Activated naive CD8-positive, alpha-beta T cell treated with anti-CD3 and anti-CD28 coated beads, Interleukin-2, amount 50 U/mL, for 24 hours (primary cell): ENCODE results near the gene GNG10.
"Not testable (repeated sequence)": the region's sequence is repeated elsewhere in the genome, so short reads cannot be mapped to it uniquely, and the experiment has no call there.

Experiments used
- ATAC-seq: fragments of 150-1000 bp; cut with Tn5 transposase; one replicate; pipeline ENCODE4 v1.10.0; 2021
- DNase-seq: peaks from one replicate; pipeline ENCODE4 v3.0.0; 2021
- H3K27ac Mint-ChIP-seq: one replicate; pipeline ENCODE4 v1.8.0; 2021; ENCODE audit warnings: mild to moderate bottlenecking, mixed read lengths
- H3K27me3 Mint-ChIP-seq: one replicate; pipeline ENCODE4 v1.8.0; 2021; ENCODE audit warnings: mixed read lengths
- H3K36me3 Mint-ChIP-seq: one replicate; pipeline ENCODE4 v1.8.0; 2021; ENCODE audit warnings: low read depth, mixed read lengths
- H3K4me1 Mint-ChIP-seq: one replicate; pipeline ENCODE4 v1.8.0; 2021; ENCODE audit warnings: mixed read lengths
- H3K4me3 Mint-ChIP-seq: one replicate; pipeline ENCODE4 v1.8.0; 2021; ENCODE audit warnings: mild to moderate bottlenecking, moderate library complexity, mixed read lengths
- H3K9me3 Mint-ChIP-seq: one replicate; pipeline ENCODE4 v1.8.0; 2021; ENCODE audit warnings: mixed read lengths

The GNG10 gene

DNA sequence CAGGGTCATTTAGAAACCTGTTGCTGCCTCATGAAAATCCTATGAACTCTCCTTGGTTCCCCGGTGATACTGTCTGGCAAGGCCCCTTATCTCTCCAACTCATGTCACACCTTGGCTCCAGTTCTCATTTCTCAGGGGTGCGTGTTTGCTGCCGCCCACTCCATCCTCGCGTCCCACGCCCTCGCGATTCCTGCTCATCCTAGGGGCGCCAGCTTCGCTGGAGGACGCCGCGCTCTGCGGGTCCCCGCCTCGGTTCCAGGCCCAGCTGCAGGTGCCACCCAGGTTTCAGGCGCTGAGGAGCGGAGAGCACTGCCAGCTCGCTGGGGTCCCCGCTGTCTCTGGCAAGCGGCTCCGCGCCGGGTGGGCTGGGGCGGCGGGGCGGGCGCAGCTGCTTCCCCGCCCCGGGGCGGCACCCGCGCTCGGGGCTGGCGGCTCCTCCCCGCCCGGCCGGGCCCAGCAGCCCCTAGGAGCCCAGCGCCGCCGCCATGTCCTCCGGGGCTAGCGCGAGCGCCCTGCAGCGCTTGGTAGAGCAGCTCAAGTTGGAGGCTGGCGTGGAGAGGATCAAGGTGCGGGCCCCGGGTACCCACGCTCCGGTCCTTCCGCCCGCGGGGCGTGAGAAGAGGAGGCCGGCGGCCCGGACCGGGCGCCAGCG is at the start of gene GNG10:
Gene GNG10, plus strand, starts transcription at position 456 of the 652 bp plus-strand sequence. Its CDS starts 30 bp downstream, at position 486.
- ATAC-seq (peak; percentile 94), DNase-seq (peak; percentile 72)
- Mint-ChIP-seq H3K4me1 (peaks cover 40% of the 10 kb centered on the region), H3K27me3 (no peaks in the 10 kb centered on the region), H3K4me3 (peak within 1 kb of the TSS; percentile 96), H3K27ac (peak within 1 kb of the TSS; percentile 95), H3K36me3 (peaks cover 12% of the 10 kb centered on the region), H3K9me3 (no peaks in the 10 kb centered on the region)

DNA sequence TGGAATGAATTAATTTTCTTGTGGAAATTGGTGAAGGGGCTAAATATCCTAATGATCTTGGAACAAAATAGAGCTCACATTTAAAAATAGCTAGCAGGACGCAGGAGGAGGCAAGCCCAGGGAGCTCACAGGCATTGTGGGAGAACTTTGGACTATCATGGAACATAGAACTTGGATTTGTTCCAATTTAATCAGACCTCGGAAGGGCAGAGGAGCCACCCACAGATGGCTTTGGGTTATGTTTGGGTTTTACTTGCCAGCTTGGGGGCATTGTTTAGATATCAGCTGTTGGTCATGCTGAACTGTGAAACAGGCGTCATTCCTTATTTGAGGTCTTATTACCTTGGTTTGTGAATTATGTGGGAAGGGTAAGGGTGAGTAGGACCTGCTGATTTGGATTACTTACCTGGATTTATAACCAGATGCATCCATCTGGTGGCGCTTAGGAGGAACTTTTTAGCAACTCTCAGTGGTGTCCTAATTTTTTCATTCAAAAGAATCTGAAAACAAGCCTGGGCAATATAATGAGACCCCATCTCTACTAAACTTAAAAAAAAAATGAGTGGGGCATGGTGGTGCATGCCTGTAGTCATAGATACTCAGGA is 47.9 kb upstream of the GNG10 start:
- no peak overlapping the region for H3K27ac Mint-ChIP-seq
- no peaks in the 10 kb centered on the region for H3K9me3 Mint-ChIP-seq
- no peak for ATAC-seq
- H3K4me3 Mint-ChIP-seq = no peak overlapping the region
- H3K4me1 Mint-ChIP-seq = no peaks in the 10 kb centered on the region
- H3K36me3 Mint-ChIP-seq = no peaks in the 10 kb centered on the region
- peaks cover 16% of the 10 kb centered on the region for H3K27me3 Mint-ChIP-seq
- DNase-seq = no peak

DNA sequence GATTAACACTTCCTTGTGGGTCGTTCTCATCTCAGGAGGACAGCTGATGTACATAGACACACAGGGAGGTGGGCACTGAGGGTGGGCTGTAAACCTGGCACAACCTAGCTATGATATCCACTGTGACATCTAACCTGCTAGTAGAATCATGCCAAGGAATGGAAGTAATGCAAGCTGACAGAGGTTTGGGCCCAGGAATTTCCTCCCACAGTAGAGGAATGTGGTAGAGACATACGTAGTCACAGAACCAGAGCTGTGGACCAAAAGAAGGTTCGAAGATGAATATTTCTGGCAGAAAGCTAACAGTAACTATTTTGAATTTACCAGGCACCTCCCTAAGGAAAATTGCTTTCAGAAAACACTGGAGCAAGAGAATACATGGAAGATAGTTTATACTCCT is 45.5 kb upstream of the GNG10 start:
- Mint-ChIP-seq H3K4me3 (no peak overlapping the region), H3K27ac (no peak overlapping the region), H3K4me1 (no peaks in the 10 kb centered on the region), H3K27me3 (peaks cover 9% of the 10 kb centered on the region), H3K9me3 (no peaks in the 10 kb centered on the region), H3K36me3 (no peaks in the 10 kb centered on the region)
- DNase-seq = no peak
- no peak for ATAC-seq

DNA sequence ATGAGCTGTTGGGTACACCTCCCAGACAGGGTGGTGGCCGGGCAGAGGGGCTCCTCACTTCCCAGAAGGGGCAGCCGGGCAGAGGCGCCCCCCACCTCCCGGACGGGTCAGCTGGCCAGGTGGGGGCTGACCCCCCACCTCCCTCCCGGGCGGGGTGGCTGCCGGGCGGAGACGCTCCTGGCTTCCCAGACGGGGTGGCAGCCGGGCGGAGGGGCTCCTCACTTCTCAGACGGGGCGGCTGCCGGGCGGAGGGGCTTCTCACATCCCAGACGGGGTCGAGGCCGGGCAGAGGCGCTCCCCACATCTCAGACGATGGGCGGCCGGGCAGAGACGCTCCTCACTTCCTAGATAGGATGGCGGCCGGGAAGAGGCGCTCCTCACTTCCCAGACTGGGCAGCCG is 44.1 kb upstream of the GNG10 start:
- not testable (repeated sequence) for H3K4me1 Mint-ChIP-seq, H3K27ac Mint-ChIP-seq, H3K9me3 Mint-ChIP-seq

DNA sequence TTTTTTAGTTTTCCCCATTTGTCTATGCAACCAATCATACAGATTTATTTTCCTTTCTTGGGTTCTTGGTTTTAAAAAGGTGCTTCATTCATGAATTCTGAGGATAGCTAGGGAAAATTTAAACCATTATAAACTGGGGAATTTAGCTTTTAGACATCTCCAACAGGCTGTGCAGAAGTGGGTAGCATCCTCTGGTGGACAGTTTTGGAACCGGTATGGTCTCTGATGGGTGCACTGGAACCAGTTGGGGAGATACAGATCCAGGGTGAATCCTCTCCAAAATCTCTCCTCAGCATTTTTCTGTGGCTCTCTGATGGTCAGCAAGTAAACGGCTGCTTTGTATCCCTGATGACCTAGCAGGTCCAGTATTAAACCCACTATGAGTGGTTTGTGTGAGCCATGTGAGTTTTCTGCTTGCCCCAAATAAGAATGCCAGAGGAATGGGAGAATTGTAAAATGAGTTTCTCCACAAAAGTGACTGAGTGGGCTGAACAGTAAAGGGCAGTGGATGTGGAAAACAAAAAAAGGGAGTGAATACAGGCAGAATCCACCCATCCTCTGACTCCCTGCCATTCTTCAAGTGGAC is 39.4 kb upstream of the GNG10 start:
- Mint-ChIP-seq H3K9me3 (no peaks in the 10 kb centered on the region), H3K27me3 (peaks cover 8% of the 10 kb centered on the region), H3K4me1 (no peaks in the 10 kb centered on the region), H3K27ac (no peak overlapping the region), H3K4me3 (no peak overlapping the region), H3K36me3 (no peaks in the 10 kb centered on the region)
- ATAC-seq (no peak), DNase-seq (peak; percentile 16)

More for the DNA sequence above, 44.1 kb upstream of the GNG10 start:
- peaks cover 11% of the 10 kb centered on the region for H3K27me3 Mint-ChIP-seq
- ATAC-seq, H3K4me3 Mint-ChIP-seq, DNase-seq, H3K36me3 Mint-ChIP-seq: not testable (repeated sequence)

DNA sequence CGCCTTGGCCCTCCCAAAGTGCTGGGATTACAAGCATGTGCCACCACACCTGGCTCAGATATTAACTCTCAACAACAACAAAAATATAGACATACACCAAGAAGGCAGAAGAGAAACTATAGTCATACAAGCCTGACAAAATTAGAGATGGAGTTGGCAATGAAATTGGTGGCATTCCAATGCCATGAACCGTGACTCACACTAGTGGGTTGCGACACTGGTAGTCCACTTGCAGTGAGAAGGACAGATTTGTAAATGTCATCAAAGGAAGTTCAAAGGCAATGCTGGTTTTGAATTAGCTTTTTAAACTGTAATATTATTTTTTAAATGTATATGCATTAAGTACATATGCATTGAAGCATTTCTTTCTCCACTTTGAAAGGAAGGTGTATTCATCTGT is 38.8 kb upstream of the GNG10 start:
- ATAC-seq (no peak), DNase-seq (no peak)
- Mint-ChIP-seq H3K27ac (no peak overlapping the region), H3K27me3 (peaks cover 8% of the 10 kb centered on the region), H3K4me1 (no peaks in the 10 kb centered on the region), H3K4me3 (no peak overlapping the region), H3K9me3 (no peaks in the 10 kb centered on the region), H3K36me3 (no peaks in the 10 kb centered on the region)

DNA sequence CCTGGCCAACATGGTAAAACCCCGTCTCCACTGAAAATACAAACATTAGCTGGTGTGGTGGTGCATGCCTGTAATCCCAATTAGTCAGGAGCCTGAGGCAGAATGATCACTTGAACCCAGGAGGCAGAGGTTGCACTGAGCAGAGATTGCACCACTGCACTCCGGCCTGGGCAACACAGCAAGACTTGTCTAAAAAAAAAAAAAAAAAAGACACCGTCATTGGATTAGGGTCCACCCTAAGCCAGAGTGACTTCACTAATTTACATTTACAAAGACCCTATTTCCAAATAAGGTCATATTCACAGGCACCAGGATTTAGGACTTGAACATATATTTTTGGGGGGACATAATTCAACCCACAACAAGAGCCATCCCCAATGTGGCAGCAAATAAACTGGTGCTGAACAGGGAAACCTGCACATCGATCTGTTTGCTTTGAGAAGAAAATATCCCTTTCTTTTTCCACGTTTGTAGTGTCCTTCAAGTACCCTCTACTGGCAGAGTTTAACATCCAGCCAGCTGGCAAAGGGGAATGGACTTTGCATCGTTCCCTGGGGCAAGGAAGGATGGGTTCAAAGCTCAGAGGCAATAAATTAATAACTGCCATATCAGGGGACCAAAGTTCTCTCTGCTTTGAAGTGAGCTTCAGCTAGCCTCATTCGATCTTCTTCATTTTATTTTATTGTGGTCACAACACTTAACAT is 34.0 kb upstream of the GNG10 start:
- Mint-ChIP-seq H3K36me3 (peaks cover 9% of the 10 kb centered on the region), H3K9me3 (no peaks in the 10 kb centered on the region), H3K4me3 (no peak overlapping the region), H3K27me3 (peaks cover 4% of the 10 kb centered on the region), H3K4me1 (peaks cover 14% of the 10 kb centered on the region), H3K27ac (no peak overlapping the region)
- no peak for ATAC-seq
- no peak for DNase-seq

DNA sequence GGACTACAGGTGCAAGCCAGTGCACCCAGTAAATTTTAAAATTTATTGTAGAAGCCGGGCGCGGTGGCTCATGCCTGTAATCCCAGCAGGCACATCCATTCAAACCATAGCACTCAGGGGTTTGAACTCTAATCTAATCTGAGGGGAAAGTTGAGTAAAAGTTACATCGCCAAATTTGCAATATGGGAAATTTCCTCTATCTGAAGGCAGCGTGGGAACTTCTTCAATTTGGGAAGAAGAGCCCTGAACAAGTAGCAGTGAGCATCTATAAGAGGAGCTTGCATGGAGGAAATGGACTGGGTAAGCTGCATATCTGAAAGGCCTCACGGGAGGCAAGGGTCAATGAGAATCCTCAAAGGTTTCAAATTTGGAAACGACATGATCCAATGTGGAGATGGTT is 33.0 kb upstream of the GNG10 start:
- Mint-ChIP-seq H3K4me1 (peaks cover 24% of the 10 kb centered on the region), H3K36me3 (peaks cover 19% of the 10 kb centered on the region), H3K4me3 (no peak overlapping the region), H3K27me3 (no peaks in the 10 kb centered on the region), H3K27ac (no peak overlapping the region), H3K9me3 (no peaks in the 10 kb centered on the region)
- ATAC-seq (no peak), DNase-seq (no peak)

DNA sequence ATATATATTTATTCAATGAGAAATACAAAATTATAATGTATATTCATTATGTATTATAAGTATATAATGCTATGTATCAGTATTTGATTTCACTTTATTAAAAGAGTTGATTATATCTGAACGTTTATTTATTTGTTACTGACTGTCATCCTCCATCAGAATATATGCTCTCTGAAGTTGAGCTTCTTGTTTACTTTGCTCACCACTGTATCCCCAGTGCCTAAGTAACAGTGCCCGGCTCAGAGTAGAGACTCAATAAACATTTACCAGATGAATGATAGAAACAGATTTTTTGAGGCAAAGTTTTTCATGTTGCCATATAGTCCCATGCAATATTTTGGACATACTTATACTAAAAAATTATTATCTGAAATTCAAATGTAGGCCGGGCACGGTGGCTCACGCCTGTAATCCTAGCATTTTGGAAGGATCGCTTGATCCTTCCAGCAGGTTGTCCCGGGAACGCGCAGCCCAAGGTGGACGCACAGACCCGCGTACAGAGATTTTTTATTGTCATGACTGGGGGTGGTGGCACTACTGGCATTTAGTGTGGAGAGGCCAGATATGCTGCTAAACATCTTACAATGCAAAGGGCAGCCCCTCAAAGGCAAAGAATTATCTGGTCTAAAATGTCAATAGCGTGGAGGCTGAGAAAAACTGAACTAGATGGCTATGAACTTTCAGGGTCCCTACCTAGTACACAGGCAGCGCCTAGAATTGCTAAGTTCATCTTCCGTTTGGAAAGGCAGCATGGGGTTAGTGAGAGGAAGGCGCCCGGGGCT is 31.0 kb upstream of the GNG10 start:
- ATAC-seq (peak; percentile 23), DNase-seq (peak; percentile 4)
- H3K9me3 Mint-ChIP-seq = no peaks in the 10 kb centered on the region
- peak overlapping the region; percentile 81 for H3K27ac Mint-ChIP-seq
- H3K27me3 Mint-ChIP-seq = no peaks in the 10 kb centered on the region
- peaks cover 31% of the 10 kb centered on the region for H3K36me3 Mint-ChIP-seq
- H3K4me1 Mint-ChIP-seq = peaks cover 43% of the 10 kb centered on the region
- H3K4me3 Mint-ChIP-seq = peak overlapping the region; percentile 91

DNA sequence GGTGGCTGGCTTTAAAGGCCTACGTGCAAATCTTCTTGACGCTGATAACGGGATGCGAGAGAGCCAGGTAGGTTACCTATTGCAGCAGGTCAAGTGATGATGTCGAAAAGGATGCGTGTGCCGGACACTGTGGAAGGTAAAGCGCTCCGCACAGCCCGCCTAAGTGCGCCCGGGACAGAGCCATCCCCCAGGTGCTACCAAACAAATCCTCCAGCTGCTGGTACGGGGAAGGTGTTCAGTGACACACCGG is 30.5 kb upstream of the GNG10 start:
- Mint-ChIP-seq H3K9me3 (no peaks in the 10 kb centered on the region), H3K27ac (peak overlapping the region; percentile 81), H3K4me1 (peaks cover 48% of the 10 kb centered on the region), H3K36me3 (peaks cover 31% of the 10 kb centered on the region), H3K27me3 (no peaks in the 10 kb centered on the region), H3K4me3 (peak overlapping the region; percentile 91)
- no peak for ATAC-seq
- no peak for DNase-seq

DNA sequence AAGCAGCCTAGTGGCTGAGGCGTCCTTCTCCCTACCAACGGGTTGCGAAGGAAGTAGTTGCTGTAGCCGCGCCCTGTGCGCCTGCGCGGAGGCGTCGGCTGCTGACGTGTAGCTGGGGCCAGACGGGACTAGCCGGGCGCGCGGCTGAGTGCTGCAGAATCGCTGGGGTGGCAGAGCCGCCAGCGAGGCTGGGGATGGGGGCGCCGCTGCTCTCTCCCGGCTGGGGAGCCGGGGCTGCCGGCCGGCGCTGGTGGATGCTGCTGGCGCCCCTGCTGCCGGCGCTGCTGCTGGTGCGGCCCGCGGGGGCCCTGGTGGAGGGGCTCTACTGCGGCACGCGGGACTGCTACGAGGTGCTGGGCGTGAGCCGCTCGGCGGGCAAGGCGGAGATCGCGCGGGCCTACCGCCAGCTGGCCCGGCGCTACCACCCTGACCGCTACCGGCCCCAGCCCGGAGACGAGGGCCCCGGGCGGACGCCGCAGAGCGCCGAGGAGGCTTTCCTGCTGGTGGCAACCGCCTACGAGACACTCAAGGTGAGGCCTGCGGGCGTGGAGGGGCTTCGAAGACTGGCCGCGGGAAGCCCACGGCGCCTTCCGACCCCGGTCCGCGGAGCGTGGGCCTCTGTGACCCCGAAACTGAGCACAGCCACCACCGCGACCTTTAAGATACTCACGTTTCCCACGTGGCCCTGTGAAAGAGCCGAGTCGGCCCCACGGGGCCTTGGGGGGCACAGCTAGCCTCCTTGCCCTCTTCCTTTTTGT is 30.0 kb upstream of the GNG10 start, which contains the start of gene DNAJC25:
Gene DNAJC25, plus strand, starts transcription at position 121 of the 758 bp plus-strand sequence. Its CDS starts 74 bp downstream, at position 195.
- peak within 1 kb of the TSS; percentile 91 for H3K4me3 Mint-ChIP-seq
- H3K27ac Mint-ChIP-seq = peak within 1 kb of the TSS; percentile 91
- DNase-seq (peak; percentile 95), ATAC-seq (peak; percentile 95)
- H3K27me3 Mint-ChIP-seq = no peaks in the 10 kb centered on the region
- peaks cover 51% of the 10 kb centered on the region for H3K4me1 Mint-ChIP-seq
- peaks cover 31% of the 10 kb centered on the region for H3K36me3 Mint-ChIP-seq
- no peaks in the 10 kb centered on the region for H3K9me3 Mint-ChIP-seq

DNA sequence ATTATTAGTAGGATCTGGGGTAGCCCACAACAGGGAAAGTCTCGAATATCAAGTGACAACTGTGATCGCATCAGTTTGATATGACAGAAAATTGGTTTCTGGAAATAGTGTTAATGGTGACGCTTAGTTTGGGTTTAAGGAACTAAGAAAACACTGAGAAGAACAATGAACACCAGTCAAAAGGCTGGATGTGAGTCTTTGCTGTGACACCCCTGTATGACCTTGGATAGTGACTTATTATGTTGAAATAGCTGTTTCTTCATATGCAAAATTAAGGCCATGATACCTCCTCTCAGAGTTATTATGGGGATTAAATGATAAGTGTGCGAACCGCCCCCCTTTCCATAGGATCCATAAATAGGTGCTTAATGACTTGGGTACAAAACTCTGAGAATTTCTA is 29.3 kb upstream of the GNG10 start:
- DNase-seq (no peak), ATAC-seq (no peak)
- peak overlapping the region; percentile 91 for H3K27ac Mint-ChIP-seq
- peaks cover 31% of the 10 kb centered on the region for H3K36me3 Mint-ChIP-seq
- peaks cover 51% of the 10 kb centered on the region for H3K4me1 Mint-ChIP-seq
- no peaks in the 10 kb centered on the region for H3K9me3 Mint-ChIP-seq
- peak overlapping the region; percentile 91 for H3K4me3 Mint-ChIP-seq
- H3K27me3 Mint-ChIP-seq = no peaks in the 10 kb centered on the region

DNA sequence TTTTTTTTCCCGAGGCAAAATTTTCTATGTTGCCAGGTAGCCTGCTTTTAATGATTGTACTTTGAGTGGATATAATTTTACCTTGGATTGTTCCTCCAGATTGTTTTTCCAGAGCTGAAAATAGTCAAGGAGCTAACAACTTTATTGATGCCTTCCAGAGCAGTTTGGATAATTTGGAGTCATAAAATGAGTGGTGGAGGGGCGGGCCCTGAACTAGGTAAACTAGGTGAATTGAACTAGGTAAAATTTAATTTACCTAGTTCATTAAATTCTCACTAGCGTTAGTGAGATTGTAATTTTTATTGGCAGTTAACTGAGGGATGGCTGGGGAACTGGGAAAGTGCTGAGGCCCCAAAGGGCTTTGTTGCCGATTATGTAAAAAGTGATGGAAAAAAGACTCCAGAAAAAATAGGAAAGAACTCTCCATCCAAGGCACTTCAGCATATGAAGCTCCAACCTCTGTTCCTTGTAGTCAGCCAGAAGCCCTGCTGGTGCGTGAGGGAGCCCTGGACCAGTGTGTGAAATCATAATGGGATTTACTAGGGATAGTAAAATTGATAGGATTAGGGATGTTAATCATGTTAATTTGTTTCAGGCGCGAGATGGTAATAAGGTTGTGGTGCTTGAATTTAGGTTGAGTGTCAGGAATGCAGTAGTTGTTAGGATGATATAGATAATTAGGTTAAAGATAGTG is 28.6 kb upstream of the GNG10 start:
- Mint-ChIP-seq H3K9me3 (no peaks in the 10 kb centered on the region), H3K4me1 (peaks cover 51% of the 10 kb centered on the region), H3K36me3 (peaks cover 31% of the 10 kb centered on the region), H3K27me3 (no peaks in the 10 kb centered on the region), H3K4me3 (peak overlapping the region; percentile 91), H3K27ac (peak overlapping the region; percentile 91)
- ATAC-seq (no peak), DNase-seq (no peak)
